ENCODE results near the gene C2CD4C.

C2CD4C gene

GRCh38 chr19:377801-378581, 31.0 kb downstream of the C2CD4C start:
- no peak overlapping the region for H3K4me3 ChIP-seq (replicated peaks; ENCODE audit: low read depth, low read length)
- peak; percentile 13 for TF ChIP-seq CTCF (IDR thresholded peaks at IDR 0.05; ENCODE audit: low read depth, low read length, missing control alignments)
- DNase-seq (ENCODE audit: extremely low read depth, low read depth): no peak

DNA sequence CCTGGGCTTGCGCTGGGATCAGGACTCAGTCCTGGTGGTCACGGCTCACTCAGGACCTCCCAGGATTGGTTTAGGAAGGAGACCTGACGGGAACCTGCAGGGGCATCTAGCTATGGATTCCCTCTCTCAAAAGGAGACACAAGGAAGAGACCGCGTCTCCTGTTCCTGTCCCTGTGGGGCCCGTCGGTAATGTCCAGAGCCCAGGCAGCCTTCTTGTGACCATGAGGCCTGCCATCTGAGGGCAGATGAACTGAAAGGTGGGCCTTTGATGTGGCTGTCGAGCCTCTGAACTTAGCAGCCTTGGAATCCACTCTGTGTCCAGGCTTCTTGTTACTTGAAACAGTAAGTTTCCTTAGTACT, 32.9 kb downstream of the C2CD4C start:
- no peak for TF ChIP-seq CTCF (IDR thresholded peaks at IDR 0.05; ENCODE audit: low read depth, low read length, missing control alignments)
- H3K4me3 ChIP-seq (replicated peaks; ENCODE audit: low read depth, low read length): no peak overlapping the region
- DNase-seq (ENCODE audit: extremely low read depth, low read depth): no peak

GRCh38 chr19:375395-376110, 33.4 kb downstream of the C2CD4C start:
- no peak overlapping the region for H3K4me3 ChIP-seq (replicated peaks; ENCODE audit: low read depth, low read length)
- no peak for TF ChIP-seq CTCF (IDR thresholded peaks at IDR 0.05; ENCODE audit: low read depth, low read length, missing control alignments)
- DNase-seq (ENCODE audit: extremely low read depth, low read depth): no peak

DNA sequence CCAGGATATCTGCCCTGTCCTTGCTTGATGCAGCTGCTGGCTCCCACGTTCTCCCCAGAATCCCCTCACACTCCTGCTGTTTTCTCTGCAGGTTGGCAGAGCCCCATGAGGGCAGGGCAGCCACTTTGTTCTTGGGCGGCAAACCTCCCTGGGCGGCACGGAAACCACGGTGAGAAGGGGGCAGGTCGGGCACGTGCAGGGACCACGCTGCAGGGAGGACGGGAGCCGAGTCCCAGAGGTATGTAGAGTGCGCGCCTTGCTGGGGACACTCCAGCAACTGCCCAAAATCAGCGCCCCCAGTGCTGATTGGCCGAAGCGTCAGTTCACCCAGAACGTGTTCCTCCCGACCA, 34.1 kb downstream of the C2CD4C start:
- no peak overlapping the region for H3K4me3 ChIP-seq (replicated peaks; ENCODE audit: low read depth, low read length)
- DNase-seq (ENCODE audit: extremely low read depth, low read depth): no peak
- TF ChIP-seq CTCF (IDR thresholded peaks at IDR 0.05; ENCODE audit: low read depth, low read length, missing control alignments): no peak

GRCh38 chr19:374183-374885, 34.6 kb downstream of the C2CD4C start:
- H3K4me3 ChIP-seq (replicated peaks; ENCODE audit: low read depth, low read length): no peak overlapping the region
- DNase-seq (ENCODE audit: extremely low read depth, low read depth): no peak
- TF ChIP-seq CTCF (IDR thresholded peaks at IDR 0.05; ENCODE audit: low read depth, low read length, missing control alignments): no peak

- no peak for DNase-seq (ENCODE audit: extremely low read depth, low read depth)
- TF ChIP-seq CTCF (IDR thresholded peaks at IDR 0.05; ENCODE audit: low read depth, low read length, missing control alignments): no peak
- H3K4me3 ChIP-seq (replicated peaks; ENCODE audit: low read depth, low read length): no peak overlapping the region
These were observed 35.4 kb downstream of the C2CD4C start for GRCh38 chr19:373391-374182.

All from HFF-Myc (cell line).